Measurements from ENCODE around the gene SUOX. TPM values are rescaled to one million over a fixed set of nuclear protein-coding genes. Genes with fewer than 3 reads are reported as not detected.

SUOX gene
- total RNA-seq, 2 donors from 2014 or later: 23.9 to 37.7 TPM

DNA sequence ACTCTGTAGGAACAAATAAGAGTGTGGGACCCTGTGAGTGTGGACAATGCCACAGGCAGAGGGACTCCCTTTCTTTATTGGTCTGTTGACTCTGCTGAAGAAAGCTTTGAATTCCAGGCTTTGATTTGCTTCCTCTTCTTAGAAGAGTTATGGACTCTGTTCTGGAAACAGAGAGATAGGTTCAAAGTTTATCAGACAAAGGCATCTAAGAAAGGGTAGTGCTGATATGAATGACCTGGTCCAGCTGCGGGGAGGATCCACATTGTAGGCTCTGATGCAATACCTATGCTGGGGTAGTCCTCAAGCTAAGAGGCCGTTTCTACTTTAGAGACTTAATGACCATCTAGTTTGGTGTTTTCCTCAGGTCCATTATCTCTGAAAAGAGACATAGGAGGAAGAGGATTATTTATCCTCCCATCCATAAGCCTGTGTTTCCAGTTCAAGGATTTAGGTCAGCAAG is 13.1 kb downstream of the SUOX start:
- no peaks in the 10 kb centered on the region for H3K9me3 ChIP-seq
- no peak overlapping the region for H3K27ac ChIP-seq
- H3K27me3 ChIP-seq: no peaks in the 10 kb centered on the region
- no peak overlapping the region for H3K4me3 ChIP-seq
- peaks cover 0 to 12% of the 10 kb centered on the region in 2 donors for H3K4me1 ChIP-seq
- no peaks in the 10 kb centered on the region for H3K36me3 ChIP-seq
- TF ChIP-seq, protein P1, sequence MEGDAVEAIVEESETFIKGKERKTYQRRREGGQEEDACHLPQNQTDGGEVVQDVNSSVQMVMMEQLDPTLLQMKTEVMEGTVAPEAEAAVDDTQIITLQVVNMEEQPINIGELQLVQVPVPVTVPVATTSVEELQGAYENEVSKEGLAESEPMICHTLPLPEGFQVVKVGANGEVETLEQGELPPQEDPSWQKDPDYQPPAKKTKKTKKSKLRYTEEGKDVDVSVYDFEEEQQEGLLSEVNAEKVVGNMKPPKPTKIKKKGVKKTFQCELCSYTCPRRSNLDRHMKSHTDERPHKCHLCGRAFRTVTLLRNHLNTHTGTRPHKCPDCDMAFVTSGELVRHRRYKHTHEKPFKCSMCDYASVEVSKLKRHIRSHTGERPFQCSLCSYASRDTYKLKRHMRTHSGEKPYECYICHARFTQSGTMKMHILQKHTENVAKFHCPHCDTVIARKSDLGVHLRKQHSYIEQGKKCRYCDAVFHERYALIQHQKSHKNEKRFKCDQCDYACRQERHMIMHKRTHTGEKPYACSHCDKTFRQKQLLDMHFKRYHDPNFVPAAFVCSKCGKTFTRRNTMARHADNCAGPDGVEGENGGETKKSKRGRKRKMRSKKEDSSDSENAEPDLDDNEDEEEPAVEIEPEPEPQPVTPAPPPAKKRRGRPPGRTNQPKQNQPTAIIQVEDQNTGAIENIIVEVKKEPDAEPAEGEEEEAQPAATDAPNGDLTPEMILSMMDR (IDR thresholded peaks at IDR 0.05): no peak
- DNase-seq (ENCODE audit: low spot score): no peak

DNA sequence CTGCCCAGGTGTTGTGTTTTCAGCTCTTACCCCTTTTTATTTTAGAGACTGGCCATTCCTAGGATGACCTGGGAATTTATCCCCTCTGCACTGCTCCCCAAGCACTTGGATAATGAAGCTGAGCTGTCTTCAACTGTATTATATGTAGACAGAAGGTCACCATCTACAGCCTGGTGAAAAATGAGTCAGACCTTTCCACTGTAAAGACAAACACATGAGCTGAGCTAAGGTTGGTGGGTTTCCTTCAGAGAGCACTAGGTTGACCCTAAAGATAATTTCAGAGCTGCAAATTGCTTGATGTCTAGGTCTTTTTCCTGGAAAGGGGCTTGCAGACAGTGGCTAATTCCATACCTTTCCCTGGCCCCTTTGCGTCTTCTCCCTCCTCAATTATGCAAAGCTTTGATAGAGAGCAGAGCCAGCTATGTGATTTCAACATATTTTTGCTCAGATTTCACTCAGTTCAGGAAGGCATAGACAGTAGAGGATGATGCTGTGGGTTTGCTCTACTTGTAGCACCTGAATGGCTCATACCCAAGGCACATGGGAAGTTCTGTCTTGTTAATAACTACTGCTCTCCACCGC is 14.5 kb downstream of the SUOX start:
- H3K4me3 ChIP-seq: no peak overlapping the region

DNA sequence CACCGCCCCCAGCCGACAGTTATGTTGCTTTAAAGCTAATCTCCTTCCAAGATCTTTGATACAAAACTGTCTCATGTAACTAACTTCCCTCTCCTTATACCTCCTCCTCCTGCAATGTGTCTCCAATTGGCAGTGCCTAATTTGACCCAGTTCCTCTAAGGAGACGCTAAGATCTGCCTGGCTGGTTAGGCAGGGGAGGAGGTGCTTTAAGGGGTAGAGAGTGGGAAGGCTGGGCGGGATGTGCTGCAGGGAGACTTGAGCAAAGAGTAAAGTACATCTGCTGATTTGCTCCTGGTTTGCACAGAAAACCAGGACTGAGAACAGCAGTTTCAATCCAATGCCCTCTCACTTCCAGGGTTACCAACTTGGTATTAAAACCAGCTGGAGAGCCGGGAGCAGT is 16.4 kb downstream of the SUOX start:
- H3K27ac ChIP-seq: no peak overlapping the region
- TF ChIP-seq, protein P1 (IDR thresholded peaks at IDR 0.05): no peak
- H3K4me3 ChIP-seq: no peak overlapping the region
- peaks cover 0 to 1% of the 10 kb centered on the region in 2 donors for H3K4me1 ChIP-seq
- H3K9me3 ChIP-seq: no peaks in the 10 kb centered on the region
- no peak for DNase-seq (ENCODE audit: low spot score)
- H3K36me3 ChIP-seq: no peaks in the 10 kb centered on the region
- no peaks in the 10 kb centered on the region for H3K27me3 ChIP-seq

More for the DNA sequence above, 14.5 kb downstream of the SUOX start:
- no peak overlapping the region for H3K27ac ChIP-seq
- H3K9me3 ChIP-seq: no peaks in the 10 kb centered on the region
- H3K27me3 ChIP-seq: no peaks in the 10 kb centered on the region
- no peaks in the 10 kb centered on the region for H3K36me3 ChIP-seq
- TF ChIP-seq, protein P1 (IDR thresholded peaks at IDR 0.05): no peak
- DNase-seq (ENCODE audit: low spot score): no peak
- peaks cover 0 to 12% of the 10 kb centered on the region in 2 donors for H3K4me1 ChIP-seq

DNA sequence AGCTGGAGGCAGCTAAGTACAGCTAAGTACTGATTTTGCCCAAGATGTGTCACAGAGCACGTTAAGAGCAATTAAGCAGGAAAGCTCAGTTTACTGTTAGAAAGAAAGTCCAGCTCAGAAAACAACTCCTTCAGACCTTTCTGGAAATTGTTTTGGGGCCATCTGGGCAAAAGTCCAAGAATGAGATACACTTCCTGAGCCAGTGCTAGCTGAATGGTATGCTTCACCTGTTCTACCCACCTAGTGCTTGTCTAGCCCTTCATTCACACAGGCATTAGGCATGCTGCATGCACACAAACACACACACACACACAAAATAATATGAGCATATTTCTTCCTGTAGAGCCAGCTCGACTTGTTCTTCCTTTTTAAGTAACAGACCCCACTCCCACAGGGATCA is 17.1 kb downstream of the SUOX start:
- H3K27ac ChIP-seq: no peak overlapping the region
- DNase-seq (ENCODE audit: low spot score): no peak

DNA sequence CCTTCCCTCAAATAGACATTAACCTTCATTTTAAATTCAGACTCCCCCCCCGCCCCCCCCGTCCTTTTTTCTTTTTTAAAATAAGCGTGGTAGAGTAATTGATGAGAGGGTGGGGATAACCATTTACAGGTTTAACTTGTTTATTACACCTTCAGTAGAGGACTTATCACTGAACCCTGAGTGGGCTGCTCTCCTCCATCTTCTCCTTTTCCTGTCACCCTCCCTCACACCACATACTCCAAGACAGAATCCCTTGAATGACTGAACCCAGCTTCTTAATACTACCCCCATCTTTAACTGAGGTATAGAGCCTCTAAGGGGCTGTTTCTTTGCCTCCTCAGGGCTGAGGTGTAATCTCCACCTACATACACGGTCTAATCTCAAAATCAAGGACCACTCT is 20.1 kb downstream of the SUOX start:
- H3K27me3 ChIP-seq: no peaks in the 10 kb centered on the region
- TF ChIP-seq, protein P1 (IDR thresholded peaks at IDR 0.05): no peak
- H3K9me3 ChIP-seq: no peaks in the 10 kb centered on the region
- H3K4me3 ChIP-seq: no peak overlapping the region
- no peak overlapping the region for H3K27ac ChIP-seq
- DNase-seq (ENCODE audit: low spot score): no peak
- H3K4me1 ChIP-seq: peaks cover 0 to 22% of the 10 kb centered on the region in 2 donors
- peaks cover 5% of the 10 kb centered on the region for H3K36me3 ChIP-seq

More for the DNA sequence above, 17.1 kb downstream of the SUOX start:
- no peaks in the 10 kb centered on the region for H3K27me3 ChIP-seq
- H3K4me1 ChIP-seq: no peaks in the 10 kb centered on the region
- no peaks in the 10 kb centered on the region for H3K9me3 ChIP-seq
- H3K4me3 ChIP-seq: no peak overlapping the region
- H3K36me3 ChIP-seq: no peaks in the 10 kb centered on the region
- TF ChIP-seq, protein P1 (IDR thresholded peaks at IDR 0.05): no peak

DNA sequence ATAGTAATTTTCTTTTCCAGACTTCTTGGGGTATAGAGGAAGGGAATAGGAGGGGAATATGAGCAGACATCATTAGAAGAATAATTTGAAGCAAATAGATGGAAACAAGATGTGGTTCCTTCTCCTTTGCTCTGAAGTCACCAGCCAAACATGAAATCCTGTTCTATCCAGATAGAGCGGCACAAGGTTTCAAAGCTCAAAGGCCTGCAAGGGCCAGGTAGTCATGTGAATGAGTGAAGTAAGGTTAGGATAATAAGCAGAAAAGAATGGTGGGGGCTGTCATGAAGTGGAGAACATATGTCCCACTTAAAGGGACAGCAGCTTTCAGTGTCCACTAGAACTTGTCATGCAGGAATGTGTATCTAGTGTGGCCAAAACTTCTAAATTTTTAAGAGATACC is 21.3 kb downstream of the SUOX start:
- no peak overlapping the region for H3K27ac ChIP-seq
- H3K4me1 ChIP-seq: peaks cover 0 to 22% of the 10 kb centered on the region in 2 donors
- no peaks in the 10 kb centered on the region for H3K9me3 ChIP-seq
- no peaks in the 10 kb centered on the region for H3K27me3 ChIP-seq
- TF ChIP-seq, protein P1 (IDR thresholded peaks at IDR 0.05): no peak
- peaks cover 5% of the 10 kb centered on the region for H3K36me3 ChIP-seq
- no peak for DNase-seq (ENCODE audit: low spot score)
- H3K4me3 ChIP-seq: no peak overlapping the region

Data from right atrium auricular region (tissue), 2 donors.